Activated CD4-positive, alpha-beta T cell treated with anti-CD3 and anti-CD28 coated beads, Interleukin-2, amount 50 U/mL, for 24 hours (primary cell): ENCODE data around the gene CAMK2A.

Source experiments
- DNase-seq, 2 donors: peaks; one replicate each; pipeline ENCODE4 v3.0.0-alpha.2; 2020; ENCODE audit warnings: low read depth in 1 of 2, low spot score in 1 of 2

Gene CAMK2A

GRCh38 chr5:150215979-150216944 is 73.3 kb downstream of the CAMK2A start:
- no peak for DNase-seq

- DNase-seq, result no peak
These were observed 75.3 kb downstream of the CAMK2A start for GRCh38 chr5:150214289-150214688.

- DNase-seq, result no peak
These were observed 76.0 kb downstream of the CAMK2A start for GRCh38 chr5:150213530-150213929.

GRCh38 chr5:150211156-150212030 is 78.2 kb downstream of the CAMK2A start:
- DNase-seq, result no peak

- DNase-seq, result no peak
These were observed 78.9 kb downstream of the CAMK2A start for GRCh38 chr5:150210644-150211043.

GRCh38 chr5:150209099-150209635 is 80.4 kb downstream of the CAMK2A start:
- DNase-seq, result no peak

- DNase-seq, result no peak
These were observed 81.1 kb downstream of the CAMK2A start for GRCh38 chr5:150208187-150209098.

- DNase-seq, result no peak
These were observed 82.8 kb downstream of the CAMK2A start for GRCh38 chr5:150206779-150207115.

- DNase-seq, result no peak
These were observed 83.3 kb downstream of the CAMK2A start for GRCh38 chr5:150206098-150206778.

GRCh38 chr5:150204590-150204960 is 85.0 kb downstream of the CAMK2A start:
- no peak for DNase-seq

GRCh38 chr5:150203832-150204589 is 85.6 kb downstream of the CAMK2A start:
- no peak for DNase-seq

- DNase-seq, result no peak
These were observed 87.1 kb downstream of the CAMK2A start for GRCh38 chr5:150202501-150202900.

- no peak for DNase-seq
These were observed 92.1 kb downstream of the CAMK2A start for GRCh38 chr5:150197476-150197875.

GRCh38 chr5:150196986-150197385 is 92.6 kb downstream of the CAMK2A start:
- no peak for DNase-seq

GRCh38 chr5:150196514-150196913 is 93.1 kb downstream of the CAMK2A start:
- no peak for DNase-seq

GRCh38 chr5:150195736-150196485 is 93.7 kb downstream of the CAMK2A start:
- DNase-seq, result no peak

- DNase-seq, result no peak
These were observed 97.1 kb downstream of the CAMK2A start for GRCh38 chr5:150192462-150192861.

GRCh38 chr5:150190987-150191386 is 98.6 kb downstream of the CAMK2A start:
- DNase-seq, result no peak

- no peak for DNase-seq
These were observed 99.0 kb downstream of the CAMK2A start for GRCh38 chr5:150190503-150190979.
